HG03354 (cell line): ENCODE data around the gene ITK.
A peak's percentile ranks its signal among the peaks of the same experiment; 100 is the strongest.

Source experiments
- ATAC-seq: cut with Tn5 transposase; IDR thresholded peaks from one replicate; pipeline ENCODE4 v1.9.1; 2021; ENCODE audit warnings: mild to moderate bottlenecking; ENCODE audit not compliant: unreplicated experiment, poor library complexity, severe bottlenecking

The ITK gene

DNA sequence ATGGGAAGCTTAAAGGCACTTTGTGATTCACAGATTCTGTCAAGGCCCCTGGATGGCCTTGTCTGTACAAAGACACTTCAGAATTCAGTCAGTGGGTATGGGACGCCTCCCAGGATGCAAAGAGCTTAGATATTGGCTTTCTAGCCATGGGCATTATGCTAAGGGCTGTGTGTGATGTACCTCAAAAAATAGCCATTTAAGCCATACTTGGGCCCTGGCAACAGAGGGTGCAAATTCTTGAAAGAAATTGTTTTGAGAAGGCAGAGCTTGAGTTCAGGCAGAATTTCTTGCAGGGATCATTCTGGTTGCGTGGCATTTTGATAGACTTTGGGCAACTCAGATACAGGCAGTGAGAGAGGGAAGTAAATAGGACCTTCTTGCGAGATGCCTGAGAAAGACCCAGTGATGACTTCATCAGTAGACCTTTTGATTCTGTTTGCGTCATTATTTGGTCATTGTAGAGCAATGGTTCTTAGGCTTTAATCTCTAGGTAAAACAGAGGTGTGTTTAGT is 89.2 kb downstream of the ITK start:
- ATAC-seq, result no peak

DNA sequence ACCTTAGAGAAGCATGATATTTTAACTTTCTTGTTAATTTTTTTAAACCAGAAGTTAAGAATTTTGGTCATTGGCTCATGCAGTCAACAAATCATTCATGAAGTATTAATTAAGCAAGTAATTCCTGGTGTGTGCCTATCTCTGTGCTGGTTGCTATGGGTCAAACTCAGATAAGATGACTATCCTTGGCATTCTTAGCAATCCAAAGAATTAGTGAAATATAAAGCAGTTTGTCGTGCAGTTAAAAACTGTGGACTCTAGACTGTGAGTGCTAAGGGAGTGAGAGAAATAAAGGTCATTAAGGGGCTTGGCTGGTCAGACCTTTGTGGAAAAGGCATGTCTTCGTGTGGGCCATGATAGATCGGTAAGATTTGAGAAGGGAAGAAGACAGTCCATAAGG is 90.1 kb downstream of the ITK start:
- no peak for ATAC-seq

- peak; percentile 90 for ATAC-seq
These were observed 91.2 kb downstream of the ITK start for GRCh38 chr5:157271740-157272271.

DNA sequence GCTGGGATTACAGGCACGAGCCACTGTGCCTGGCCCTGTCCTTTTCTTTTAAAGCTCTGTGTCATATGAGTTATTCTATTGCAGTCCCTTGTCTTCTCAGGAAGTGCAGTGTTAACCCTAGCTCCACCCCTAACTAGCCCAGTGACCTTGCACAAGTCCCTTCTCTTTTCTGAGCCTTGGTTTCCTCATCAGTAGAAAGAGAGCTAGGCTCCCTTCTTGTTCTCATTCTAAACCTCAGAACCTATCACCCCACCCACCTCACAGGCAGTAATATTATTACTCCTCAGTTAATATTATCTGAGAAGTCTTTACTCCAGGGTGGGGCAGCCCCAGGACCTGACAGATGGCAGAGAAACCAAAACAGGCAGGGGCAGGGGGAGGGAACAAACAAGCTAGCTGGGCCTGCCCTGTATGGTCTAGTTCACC is 92.5 kb downstream of the ITK start:
- ATAC-seq, result peak; percentile 52

DNA sequence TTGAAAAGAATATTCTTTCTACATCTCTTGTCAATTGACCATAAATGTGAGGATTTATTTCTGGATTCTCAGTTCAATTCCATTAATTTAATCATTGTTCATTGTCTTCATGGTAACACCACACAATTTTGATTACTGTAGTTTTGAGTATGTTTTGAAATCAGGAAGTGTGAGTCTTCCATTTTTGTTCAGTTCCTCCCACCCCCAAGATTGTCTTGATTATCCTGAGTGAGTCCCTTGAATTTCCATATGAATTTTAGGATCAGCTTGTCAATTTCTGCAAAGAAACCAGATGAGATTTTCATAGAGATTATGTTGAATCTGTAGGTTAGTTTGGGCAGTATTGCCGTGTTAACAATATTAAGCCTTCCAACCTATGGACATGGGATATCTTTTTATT is 94.8 kb downstream of the ITK start:
- no peak for ATAC-seq

DNA sequence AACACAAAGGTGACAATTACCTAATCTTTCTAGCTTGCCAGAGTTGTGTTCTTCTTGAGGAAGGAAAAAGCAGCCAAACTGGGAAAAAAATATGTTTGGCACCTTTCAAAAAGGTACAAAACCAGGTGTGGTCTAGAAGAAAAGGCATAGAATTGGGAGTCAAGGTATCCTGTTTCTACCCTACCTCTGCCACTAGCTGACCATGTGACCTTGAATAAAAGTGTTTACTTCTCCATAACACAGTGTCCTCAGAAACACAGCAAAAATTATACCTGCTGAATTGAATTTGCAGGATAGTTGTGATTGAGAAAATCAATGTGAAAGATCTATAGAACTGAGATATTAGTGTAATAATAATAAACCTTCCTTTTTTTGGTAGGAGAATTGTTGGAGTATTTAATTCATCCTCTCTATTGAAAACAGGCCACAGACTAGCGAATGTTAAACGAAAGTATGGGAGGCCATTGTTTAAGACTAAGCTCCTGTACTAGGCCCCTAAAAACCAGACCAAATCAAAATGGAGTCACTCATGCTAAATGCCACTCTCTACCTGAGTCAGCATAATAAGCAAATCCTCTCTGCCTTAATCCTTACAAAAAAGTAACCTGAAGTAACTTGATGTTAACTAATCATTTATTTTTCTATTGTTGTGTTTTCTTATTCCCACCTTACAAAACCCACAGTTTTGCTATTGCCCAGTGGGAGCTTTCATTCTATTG is 97.8 kb downstream of the ITK start:
- ATAC-seq, result no peak

DNA sequence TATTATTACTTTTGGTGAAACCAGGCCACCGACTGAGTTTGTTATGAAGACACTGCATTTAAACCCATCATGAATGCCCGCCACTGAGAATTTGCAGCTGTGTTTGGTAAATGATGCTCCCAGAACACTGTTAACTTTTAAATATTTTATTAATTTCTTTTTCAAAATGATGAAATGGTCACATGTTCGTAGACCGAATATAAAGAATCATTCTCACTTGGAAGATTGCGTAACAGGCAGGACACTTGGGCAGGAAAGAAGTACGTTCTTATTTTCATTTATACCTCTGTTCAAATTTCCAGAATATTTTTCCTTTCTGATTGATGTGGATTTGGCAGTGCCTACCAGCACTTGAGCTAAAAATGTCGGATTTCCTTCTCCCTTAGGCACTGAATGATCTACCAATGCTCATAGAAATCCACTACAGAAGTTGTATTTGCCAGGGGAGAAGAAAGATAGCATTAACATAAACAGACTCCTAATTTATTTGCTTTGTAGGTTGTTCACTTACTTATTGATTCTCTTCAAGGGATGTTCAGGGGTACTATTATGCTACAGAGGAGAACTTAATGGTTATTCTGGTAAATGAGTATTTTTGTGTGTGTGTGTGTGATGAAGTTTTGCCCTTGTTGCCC is 99.1 kb downstream of the ITK start:
- no peak for ATAC-seq

DNA sequence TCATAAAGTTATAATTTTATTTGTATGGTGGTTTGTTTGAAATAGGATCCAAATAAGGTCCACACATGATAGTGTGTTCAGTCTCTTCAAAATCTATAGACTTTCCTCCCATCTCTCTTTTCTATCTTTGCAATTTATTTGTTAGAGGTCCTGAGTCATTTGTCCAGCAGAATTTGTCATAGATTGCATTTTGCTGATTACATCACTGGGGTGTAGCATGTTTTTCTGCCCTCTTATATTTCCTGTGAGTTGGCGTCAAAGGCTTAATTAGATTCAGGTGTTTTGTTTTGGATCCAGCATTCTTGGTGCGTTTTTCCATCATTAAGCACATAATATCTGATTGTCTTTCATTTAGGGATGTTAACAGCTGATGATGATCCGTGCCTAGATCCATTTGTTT is 100.3 kb downstream of the ITK start:
- ATAC-seq, result no peak

DNA sequence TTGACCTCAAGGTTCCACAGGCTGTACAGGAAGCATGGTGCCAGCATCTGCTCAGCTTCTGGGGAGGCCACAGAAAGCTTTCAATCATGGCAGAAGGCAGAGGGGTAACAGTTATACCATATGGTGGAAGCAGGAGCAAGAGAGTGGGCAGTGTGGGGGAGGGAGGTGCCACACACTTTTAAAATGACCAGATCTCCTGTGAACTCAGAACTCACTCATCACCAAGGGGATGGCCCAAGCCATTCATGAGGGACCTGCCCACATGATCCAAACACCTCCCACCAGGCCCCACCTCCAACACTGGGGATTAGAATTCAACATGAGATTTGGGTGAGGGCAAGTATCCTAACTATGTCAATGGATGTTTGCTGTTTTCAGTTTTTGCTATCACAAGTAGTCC is 101.5 kb downstream of the ITK start:
- ATAC-seq, result no peak

- ATAC-seq, result peak; percentile 99
These were observed 102.8 kb downstream of the ITK start for GRCh38 chr5:157283434-157283833.

DNA sequence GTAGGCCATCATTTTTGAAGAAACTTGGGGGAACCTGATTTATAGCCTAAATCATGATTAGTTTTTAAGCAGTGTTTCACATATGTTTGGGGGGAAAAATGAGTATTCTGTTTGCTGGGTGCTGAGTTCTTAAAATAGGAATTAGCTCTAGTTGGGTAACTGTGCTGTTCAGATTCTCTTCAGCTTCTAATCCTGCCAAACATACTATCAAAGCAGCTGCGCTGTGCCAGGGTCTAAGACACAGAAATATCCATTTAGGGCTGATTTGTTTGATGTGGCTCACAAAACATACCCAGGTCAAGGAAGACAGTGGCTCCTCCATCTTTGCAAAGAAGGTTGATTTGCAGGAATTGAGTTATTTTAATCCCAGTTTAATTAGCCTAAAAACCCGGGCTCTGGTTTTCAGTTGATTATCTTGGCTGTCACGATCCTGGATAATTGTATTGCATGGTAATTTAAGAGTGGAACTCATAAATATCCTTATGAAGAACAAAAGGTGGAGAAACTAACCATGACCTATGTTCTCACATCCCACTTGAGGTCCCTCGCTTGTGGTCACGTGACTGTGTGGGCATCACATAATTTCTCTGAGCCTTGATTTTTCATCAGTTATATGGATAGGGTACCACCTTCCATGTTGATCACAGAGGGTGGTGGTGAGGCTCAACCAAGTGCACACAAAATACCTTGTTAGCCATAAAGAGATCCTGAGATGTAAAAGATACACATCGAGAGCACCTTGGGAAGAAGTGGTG is 104.0 kb downstream of the ITK start:
- ATAC-seq, result no peak

DNA sequence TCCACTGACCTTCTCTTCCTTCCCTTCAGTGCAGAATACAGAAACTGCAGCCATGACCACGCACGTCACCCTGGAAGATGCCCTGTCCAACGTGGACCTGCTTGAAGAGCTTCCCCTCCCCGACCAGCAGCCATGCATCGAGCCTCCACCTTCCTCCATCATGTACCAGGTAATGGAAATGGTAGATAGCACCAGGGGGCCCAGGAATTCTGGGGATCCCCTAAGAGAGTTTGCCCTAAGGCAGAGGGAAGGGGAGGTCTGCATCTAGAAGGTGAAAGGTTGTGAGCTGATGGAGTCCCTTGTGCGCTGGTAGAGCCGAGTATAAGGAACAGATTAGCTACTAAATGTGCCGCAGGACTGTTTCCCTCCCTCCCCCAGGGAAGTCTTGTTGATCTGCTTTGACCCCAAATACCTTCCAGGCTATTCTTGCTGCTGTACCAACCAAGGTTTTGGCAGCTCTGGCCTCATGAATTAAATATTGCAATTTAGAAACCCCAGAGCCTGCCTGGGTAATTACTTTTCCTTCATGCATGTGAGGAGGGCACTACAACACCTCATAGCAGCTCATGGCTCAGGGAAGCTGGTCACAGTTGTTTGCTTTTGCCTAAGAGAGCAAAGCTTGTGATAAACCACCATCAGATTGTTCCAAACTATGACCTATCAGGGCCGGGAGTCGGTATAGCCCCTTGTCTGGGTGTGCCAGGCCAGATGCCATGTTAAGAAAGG is 104.8 kb downstream of the ITK start:
- ATAC-seq, result no peak

DNA sequence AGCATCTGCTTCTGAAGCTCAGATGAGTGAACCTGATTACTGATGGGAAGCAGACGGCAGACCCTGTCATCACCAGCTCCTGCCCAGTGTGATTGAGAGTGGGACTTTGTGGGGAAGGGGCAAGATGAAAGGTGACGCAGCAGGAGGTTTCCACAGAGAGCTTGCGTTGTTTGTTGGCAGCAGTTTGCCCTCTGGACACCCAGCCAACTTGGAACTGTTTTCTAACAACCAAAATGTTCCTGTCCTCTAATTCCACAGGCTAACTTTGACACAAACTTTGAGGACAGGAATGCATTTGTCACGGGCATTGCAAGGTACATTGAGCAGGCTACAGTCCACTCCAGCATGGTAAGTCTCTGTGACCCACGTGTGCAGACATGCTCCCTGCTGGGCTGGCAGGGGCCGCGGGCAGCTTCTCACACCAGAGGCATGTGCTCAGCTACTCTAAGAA is 106.1 kb downstream of the ITK start:
- no peak for ATAC-seq

DNA sequence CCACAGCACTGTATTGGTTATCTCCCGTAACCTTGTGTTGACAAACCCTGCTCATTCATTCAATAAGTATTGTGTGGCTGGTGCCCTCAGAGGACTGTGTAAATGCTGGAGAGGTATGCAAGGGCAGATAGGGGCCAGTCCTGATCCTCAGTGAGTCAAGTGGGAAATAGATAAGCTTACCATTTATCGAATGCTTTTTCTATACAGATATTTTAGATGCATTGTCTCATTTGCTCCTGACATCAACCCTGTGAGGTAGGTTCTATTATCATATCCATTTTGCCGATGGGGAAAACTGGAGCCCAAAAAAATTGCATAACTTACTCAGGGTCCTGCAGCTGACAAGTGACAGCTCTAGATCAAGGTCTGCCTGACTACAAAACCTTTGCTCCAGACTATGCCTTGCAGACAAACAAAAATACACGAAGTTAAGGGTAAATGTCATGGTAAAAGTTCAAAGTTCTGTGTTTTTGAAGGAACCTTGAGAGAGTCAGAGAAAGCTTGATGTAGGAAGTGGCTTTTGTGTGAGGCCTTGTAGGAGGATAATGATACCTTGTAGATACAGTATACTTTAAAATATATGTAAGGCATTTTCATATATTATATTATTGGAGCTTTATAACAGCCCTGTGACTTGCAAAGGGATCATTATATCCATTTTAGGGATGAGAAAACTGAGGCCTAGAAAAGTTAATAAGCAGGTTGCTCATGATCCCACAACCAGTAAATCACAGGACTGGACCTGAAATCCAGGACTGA is 107.9 kb downstream of the ITK start:
- no peak for ATAC-seq

DNA sequence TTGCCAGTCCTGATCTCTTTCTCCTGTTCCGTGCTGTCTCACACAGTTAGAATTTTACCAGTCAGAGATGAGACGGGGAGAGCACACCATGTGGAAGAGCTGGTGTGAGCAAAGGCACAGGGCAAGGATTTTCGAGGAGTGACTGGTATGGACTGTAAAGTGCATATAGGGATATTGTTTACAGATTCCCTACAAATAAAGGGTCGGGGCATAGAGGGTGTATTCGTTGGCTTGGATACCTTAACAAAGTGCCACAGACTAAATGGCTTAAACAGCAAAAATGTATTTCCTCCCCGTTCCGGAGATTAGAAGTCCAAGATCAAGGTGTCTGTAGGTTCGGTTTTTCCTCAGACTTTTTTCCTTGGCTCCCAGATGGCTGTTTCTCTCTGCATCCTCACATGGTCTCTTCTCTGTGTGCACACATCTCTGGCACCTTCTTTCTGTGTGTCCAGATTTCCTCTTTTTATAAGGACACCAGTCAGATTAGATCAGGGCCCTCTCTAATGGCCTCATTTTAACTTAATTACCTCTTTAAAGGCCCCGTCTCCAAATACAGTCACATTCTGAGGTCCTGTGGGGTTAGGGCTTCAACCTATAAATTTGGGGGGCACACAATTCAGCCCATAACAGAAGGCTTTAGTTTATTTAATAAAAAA is 108.7 kb downstream of the ITK start:
- no peak for ATAC-seq

DNA sequence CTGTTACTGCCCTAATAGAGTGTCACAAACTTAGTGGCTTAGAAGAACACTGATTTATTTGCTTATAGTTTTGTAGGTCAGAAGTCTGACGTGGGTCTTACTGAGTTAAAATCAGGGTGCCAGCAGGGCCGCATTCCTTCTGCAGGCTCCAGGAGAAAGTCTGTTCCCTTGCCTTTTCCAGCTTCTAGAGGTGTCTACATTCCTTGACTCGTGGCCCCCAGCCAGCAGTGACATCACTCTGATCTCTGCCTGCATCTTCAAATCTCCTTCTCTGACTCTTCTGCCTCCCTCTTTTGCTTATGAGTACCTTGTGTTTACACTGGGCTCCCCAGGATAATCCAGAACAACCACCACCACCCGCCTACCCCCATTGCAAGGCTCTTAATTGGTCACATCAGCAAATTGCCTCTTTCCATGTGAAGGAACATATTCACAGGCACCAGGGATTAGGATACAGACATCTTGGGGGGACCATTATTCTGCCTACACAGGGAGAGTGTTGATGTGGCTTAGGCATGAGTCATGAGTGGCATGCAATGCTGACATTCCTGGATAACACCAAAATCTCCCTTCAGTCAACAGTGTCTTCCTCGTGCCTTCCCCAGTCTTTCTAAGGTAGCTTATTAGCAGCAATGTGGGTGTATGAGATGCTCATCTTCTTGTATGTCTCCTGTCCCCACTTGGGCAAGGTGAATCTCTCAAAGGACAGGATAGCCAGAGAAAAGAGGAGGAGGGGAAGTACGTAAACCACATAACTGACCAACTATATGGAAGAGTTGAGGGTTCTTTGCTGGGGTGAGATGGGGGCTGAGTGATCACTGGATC is 109.7 kb downstream of the ITK start:
- no peak for ATAC-seq

DNA sequence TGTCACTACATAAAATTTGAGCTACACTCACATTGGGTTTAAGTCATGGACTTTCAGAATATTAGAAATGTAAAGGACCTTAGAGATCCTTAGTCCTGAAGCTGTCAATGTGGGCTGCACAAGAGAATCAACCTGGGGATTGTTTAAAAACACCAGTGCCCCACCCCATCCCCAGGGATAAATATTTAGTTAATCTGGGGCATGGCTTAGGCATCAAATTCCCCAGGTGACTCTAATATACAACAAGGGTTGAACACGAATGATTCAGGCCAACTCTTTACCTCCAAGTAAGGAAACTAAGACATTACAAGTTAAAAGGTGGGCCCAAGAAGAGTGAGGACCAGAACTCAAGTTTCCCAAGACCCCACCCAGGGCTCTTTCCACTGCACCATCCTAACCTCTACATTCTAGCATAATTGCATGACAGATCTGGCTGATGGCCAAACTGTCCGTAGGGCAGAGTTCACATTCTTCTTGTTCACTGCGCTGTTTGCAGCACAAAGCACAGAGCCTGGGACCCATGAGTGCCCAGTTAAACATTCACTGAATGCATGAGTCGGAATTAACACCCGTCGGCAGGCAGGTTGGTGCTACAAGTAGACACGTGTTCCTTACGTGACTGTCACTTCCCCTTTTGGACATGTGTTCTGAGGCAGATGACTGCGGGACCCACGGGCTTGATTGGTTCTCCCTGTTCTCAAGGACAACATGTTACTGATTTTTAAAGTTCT is 110.5 kb downstream of the ITK start:
- peak; percentile 99 for ATAC-seq
